ENCODE measurements around the gene TTC31. TPM values are rescaled to one million over a fixed set of nuclear protein-coding genes. Genes with fewer than 3 reads are reported as not detected.

TTC31 gene
- total RNA-seq = 12.9 and 16.0 TPM in 2 replicates

GRCh38 chr2:74482801-74483674 lies at the start of gene TTC31, which contains the start of gene CCDC142:
TTC31 (plus strand) TSS chr2:74483081; CDS start chr2:74483096, 15 bp downstream.
CCDC142 (minus strand) TSS chr2:74482998; CDS start chr2:74482837, 161 bp downstream.

GRCh38 chr2:74441690-74442482 lies 41.0 kb upstream of the TTC31 start, which contains the start of gene RTKN:
RTKN (minus strand) TSS chr2:74441937; CDS start chr2:74441816, 121 bp downstream.

GRCh38 chr2:74454654-74455511 lies 28.0 kb upstream of the TTC31 start, which contains the start of gene INO80B:
INO80B (plus strand) TSS chr2:74455087; CDS start chr2:74455117, 30 bp downstream.

GRCh38 chr2:74458132-74458937 lies 24.5 kb upstream of the TTC31 start, which contains the start of gene WBP1:
WBP1 (plus strand) TSS chr2:74458438; CDS start chr2:74458603, 165 bp downstream.

DNA sequence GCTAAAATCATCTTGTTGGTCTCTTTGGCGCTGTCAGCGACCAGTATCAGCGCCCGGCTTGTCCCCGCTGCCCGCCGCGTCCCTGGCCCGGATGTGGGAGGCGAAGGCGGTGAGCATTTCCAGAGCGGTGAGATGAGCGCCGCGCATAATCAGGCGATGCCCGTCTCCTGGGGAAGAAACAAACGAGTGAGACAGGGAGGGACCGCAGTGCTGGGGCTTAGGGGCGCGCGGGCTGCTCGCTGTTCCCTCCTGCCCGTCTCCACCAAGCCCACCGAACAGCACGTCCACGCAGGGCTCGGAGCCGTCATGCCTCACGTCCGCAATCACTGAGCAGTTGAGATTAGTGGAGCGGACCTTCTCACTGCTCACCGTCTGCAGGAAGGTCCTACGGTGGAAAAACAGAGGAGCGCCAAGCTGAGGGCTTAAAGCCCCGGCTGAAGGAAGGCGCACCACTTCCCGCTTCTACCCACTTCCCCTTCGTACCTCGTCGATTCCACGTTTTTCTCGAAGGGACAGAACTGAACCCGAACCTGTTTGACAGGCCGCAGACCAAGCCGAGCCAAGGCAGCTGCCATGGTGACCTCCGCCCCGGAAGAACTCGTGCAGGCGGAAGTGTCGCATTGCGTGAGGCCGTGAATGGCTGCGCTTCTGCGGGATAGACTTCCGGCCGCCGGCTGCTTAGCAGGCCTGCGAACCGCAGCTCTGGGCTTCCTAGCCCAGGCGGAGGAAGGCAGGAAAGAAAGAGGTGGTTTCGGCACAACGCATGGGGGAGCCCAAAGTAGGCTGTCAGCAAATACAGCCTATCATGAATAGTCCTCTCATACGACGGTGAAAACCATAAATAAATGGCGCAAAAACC lies 10.6 kb upstream of the TTC31 start, which contains the start of gene MRPL53:
TSS of gene MRPL53 (minus strand) at position 595 of the 859 bp plus-strand sequence. CDS start at position 575, 20 bp downstream.

GRCh38 chr2:74499267-74499939 lies 16.5 kb downstream of the TTC31 start, which contains the start of gene LBX2:
LBX2 (minus strand) TSS chr2:74499603; CDS start chr2:74499537, 66 bp downstream.

GRCh38 chr2:74507145-74507925 lies 24.5 kb downstream of the TTC31 start, which contains the start of gene PCGF1:
PCGF1 (minus strand) TSS chr2:74507695; CDS start chr2:74507668, 27 bp downstream.

DNA sequence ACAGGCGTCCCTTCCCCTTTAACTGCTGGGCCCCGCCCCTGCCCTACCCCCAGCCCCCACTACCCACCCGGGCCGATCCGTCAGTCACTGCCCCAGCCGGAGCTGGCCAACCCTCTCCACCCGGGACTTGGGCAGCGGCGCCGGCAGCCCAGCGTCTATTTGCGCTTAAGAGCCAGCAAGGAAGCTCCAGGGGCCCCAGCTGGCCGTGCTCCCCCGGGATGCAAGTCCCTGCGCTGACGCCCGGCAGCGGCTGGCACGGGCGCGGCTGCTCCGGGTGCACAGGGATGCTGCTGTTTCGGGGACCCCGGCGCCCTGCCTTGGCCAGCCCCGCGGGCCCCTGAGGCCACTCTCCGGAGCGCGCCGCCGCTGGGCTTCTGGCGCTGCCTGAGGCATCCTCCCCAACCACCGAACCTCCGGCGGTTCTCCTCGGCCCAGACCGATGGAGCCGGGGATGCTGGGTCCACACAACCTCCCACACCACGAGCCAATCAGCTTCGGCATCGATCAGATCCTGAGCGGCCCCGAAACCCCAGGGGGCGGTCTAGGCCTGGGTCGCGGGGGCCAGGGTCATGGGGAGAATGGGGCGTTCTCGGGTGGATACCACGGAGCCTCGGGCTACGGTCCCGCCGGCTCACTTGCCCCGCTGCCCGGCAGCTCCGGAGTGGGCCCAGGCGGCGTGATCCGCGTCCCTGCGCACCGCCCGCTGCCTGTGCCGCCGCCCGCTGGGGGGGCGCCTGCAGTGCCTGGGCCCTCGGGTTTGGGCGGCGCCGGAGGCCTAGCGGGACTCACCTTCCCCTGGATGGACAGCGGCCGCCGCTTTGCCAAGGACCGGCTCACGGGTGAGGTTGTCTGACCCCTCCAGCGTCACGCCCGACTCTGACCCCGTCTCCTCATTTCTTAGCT lies 31.7 kb downstream of the TTC31 start, which contains the start of gene TLX2:
TSS of gene TLX2 (plus strand) at position 83 of the 903 bp plus-strand sequence. CDS start at position 440, 357 bp downstream.

DNA sequence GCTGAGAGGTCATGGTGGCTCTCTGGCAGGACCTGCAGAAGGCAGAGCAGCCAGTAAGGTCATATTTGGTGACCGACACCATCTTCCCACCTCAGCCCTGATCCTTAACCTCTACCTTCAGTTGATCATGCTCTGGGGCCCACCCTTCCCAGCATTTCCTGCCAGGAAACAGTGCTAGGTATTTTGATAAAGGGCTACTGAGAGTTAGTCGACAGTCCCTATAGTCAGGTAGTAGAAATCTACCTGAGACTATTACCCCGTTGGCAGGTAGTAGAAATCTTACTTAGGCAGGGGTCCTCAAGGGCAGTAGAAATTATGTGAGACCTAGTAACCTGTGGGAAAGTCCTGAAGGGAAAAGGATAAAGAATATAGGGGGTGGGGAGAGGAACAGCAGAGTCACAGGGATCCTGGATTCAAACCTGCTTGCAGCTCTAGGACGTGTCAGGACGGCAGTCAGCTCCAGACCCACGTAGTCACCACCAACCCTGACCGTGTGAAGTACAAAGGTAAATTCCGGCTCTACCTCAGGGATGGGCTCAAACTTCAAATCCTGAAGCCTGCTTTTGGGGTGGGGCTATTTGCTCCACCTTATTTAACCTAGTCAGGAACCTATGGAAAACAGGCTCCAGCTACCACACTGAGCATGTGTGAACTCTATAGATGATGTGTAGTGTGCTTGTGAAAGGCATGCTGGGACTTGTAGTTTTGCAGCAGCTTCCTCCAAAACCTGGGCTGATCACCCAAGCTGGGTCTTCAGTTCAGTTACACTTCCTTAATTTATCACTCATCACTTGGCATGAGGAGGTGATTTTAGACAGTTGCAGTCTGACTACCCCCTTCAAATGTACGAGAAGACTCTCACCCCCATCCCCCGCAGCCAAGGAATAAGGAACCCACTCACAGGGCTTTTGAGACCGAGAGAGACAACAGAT lies 43.1 kb downstream of the TTC31 start, which contains the start of gene DQX1:
TSS of gene DQX1 (minus strand) at position 515 of the 932 bp plus-strand sequence. CDS start at position 13, 502 bp downstream.

GRCh38 chr2:74529357-74530238 lies 46.7 kb downstream of the TTC31 start, which contains the start of the genes AUP1 and HTRA2:
AUP1 (minus strand) TSS chr2:74529706; CDS start chr2:74529629, 77 bp downstream.
HTRA2 (plus strand) TSS chr2:74529933; CDS start chr2:74530007, 74 bp downstream.

